Stimulated activated CD8-positive, alpha-beta memory T cell treated with anti-CD3 and anti-CD28 coated beads, Interleukin-12 subunit alpha, Interleukin-12 subunit beta, amount 100 ng/mL, for 24 hours (primary cell): ENCODE results near the gene SPRED2.
"Not testable (repeated sequence)": the region's sequence is repeated elsewhere in the genome, so short reads cannot be mapped to it uniquely, and the experiment has no call there.

Experiments used
- DNase-seq: peaks from one replicate; pipeline ENCODE4 v3.0.0-alpha.2; 2020; ENCODE audit errors: extremely low read depth

SPRED2 gene

DNA sequence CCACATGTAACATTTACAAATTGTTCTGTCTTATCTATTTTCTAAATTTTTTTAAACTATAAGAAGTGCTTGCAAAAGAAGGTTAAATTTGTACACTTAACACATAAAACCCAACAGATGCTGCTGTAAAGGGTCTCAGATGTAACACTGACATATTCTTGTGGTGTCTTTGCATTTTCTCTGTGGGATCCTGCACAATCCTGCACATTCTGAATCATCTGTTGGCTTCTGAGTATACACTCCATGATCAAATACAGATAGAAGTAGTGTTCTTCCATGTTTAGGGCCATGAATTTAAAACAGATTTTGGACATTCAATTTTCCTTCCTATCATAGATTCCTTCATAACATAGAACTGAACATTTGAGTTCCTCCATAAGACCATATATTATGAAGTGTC, 89.0 kb downstream of the SPRED2 start:
- no peak for DNase-seq

DNA sequence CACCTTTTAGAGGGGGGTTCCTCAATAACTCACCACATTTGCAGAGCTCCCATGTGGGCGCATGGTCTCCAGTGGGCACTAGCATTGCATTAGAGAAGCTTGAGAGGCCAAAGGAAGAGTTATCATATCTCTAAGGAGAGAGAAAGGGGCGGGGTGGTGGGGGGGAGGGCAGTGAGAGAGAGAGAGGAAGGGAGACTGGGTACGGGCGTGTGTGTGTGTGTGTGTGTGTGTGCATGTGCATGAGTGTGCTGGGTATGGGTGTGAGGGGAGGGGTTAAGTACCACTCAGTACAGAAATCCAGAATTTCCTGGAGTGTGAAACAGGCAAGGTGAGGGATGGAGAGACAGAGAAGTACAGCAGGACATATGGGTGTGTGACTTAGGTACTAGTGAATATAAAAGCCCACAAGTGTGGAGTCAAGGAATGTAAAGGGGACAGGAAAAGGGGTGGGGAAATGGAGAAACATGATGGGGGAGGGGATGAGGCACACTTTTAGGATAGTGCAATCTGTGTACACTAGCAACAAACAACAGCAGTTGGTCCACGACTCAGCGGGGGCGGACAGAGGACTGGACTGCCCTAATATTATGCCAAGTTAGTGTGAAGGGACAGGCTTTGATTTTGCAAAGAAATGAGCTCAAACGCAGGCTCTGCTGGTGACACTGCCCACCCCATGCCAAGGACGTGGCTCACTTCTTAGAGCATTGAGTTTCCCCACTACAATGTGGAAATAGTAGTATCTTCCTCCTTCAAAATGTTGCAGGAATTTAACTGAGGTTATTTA, 91.3 kb downstream of the SPRED2 start:
- no peak for DNase-seq

DNA sequence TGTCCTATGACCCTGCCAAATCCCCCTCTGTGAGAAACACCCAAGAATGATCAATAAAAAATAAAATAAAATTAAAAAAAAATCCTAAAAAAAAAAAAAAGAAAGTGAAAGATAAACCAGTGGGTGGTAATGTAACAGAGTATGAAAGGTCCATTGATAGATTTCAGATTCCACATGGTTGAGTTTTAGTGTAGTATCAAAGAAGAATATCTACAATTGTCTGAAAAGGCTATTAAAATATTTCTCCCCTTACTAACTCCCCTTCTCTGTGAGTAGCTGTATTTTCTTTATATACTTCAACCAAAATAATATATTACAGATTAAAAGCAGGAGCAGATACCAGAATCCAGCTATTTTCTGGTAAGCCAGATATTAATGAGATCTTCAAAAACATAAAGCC, 92.8 kb downstream of the SPRED2 start:
- DNase-seq: no peak

DNA sequence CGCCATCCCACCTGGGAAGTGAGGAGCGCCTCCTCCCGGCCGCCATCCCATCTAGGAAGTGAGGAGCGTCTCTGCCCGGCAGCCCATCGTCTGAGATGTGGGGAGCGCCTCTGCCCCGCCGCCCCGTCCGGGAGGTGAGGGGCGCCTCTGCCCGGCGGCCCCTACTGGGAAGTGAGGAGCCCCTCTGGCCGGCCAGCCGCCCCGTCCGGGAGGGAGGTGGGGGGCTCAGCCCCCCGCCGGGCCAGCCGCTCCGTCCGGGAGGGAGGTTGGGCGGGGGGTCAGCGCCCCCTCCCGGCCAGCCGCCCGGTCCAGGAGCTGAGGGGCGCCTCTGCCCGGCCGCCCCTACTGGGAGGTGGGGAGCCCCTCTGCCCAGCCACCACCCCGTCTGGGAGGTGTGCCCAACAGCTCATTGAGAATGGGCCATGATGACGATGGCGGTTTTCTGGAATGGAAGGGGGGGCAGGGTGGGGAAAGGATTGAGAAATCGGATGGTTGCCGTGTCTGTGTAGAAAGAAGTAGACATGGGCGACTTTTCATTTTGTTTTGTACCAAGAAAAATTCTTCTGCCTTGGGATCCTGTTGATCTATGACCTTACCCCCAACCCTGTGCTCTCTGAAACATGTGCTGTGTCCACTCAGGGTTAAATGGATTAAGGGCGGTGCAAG, 93.4 kb downstream of the SPRED2 start:
- not testable (repeated sequence) for DNase-seq

DNA sequence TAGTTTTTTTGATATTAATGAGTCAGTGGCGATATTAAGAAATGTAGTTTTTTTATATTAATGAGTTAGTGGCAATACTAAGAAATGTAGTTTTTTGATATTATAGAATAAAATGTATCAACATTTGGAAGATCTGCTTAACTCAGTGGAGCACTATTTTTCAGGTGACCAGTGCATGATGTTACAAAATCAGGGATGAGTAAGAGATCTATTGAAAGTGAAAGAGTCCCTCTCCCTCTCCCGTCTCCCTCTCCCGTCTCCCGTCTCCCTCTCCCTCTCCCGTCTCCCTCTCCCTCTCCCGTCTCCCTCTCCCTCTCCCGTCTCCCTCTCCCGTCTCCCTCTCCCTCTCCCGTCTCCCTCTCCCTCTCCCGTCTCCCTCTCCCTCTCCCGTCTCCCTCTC, 94.5 kb downstream of the SPRED2 start:
- DNase-seq: not testable (repeated sequence)

DNA sequence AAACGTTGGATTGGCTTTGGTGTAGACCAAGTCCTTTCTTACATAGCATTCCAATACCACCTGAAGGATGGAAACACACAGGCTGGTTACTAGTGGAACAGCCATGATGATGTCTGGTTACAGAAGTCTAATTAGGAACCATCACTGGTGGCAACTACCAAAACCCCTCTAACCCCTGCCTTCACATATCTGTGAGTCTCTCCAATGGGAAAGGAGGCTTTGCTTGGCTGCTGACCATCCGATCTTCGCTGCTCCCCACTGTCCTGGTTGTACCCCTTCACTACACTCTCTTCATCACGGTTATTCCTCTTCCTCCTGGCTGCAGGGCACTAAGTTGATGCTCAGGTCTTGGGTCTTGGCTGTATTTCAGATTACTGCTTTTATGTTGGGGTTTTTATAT, 97.7 kb downstream of the SPRED2 start:
- DNase-seq: no peak

DNA sequence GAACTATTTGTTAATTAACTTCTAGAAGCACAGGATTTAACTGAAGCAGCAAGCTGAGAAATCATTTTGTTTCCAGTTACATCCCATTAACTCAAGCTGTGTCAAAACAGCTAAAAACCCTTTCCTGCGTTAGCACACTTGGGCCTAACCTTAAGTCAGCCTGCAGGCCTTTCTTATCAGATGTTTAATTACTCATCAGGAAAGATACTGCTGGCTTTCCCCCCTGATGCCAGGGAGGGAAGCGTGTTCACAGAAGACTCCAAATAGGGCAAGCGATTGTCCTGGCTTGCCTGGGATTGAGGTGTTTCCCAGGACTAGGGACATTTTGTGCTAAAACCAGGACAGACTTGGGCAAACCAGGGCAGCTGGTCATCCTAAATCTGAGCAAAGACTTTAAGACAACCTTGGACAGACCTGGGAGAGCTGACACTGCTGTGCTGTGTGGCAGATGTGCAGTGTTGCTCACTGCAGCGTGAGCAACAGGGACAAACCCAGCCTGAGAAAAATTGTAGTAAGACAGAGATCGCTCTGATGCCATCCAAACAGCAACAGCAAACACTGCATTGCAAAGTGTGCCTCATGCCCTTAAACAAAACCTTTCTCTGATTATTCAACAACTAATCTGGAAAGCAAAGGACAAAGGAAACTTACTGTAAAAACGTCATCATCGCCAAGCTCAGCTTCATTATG, 100.9 kb downstream of the SPRED2 start:
- DNase-seq: no peak

DNA sequence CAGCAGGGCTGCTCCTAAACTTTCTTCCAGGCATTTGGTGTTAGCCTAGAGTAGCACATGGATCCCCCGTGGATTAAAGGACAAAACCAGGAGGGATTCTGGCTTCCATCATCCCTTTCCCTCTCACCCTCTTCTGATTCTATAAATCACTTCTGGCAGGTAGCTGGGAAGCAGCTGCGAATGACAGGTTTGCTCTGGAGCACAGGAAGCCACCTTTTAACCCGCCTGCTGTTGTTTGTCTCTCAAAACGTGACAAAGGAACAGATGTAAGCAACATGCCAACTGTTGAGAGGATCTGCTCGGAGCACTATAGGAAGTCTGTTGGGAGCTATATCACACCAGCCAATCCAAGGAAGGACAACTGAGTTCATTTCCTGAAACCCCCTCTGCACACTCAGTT, 102.9 kb downstream of the SPRED2 start:
- no peak for DNase-seq

DNA sequence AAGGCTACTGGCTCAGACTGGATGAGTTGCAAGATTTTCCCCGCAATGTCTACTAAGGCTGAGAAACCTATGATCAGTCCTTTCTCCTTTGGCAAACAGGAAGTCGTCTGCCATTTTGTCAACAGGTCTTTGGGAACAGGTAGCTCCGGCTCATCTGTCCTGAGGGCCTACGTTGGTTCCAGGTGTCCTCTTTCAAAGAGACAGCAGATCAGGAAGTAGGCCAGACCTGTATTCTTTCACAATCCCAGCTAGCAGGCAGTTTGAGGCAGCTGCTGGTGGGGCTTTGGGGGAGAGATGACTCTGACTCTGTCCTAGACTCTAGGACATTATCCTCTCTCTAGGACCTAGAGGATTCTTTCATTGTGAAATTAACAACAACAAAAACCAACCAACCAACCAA, 106.1 kb downstream of the SPRED2 start:
- DNase-seq: no peak

DNA sequence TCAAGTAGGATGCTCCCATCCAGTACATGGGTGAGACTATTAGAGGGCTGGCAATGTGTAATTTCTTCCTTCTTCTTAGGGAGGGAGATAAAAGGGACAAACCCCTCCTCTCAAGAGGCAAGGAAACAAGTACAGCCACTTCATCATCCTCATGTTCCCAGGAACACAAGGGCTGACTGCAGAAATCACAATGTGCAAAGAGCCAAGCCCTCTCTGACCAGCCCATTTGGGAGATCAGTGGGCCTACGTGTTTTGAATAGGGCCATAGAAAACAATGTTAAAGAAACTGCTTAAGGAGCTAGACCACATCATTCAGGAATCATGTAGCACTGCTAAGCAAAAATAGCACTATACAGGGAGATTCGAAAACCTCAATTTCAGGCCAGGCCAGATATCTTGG, 107.3 kb downstream of the SPRED2 start:
- no peak for DNase-seq

DNA sequence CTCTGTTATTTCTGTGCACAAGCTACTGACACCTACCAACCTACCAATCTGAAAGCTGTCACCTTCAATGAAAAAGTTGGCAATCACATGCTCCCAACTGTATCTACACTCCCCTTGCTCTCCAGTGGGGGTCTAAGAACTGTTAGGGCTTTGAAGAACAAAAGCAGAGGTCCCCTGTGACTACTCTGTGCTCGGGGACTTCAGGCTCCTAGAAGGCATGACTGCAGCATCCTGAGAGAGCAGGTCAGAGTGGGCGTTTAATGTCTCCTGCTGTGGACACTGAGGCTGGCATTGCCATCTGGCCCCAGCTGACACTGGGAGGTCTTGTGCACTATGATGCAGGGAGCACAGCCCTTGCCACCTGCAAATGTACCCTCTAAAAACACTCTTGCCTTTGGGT, 111.5 kb downstream of the SPRED2 start:
- DNase-seq: no peak

DNA sequence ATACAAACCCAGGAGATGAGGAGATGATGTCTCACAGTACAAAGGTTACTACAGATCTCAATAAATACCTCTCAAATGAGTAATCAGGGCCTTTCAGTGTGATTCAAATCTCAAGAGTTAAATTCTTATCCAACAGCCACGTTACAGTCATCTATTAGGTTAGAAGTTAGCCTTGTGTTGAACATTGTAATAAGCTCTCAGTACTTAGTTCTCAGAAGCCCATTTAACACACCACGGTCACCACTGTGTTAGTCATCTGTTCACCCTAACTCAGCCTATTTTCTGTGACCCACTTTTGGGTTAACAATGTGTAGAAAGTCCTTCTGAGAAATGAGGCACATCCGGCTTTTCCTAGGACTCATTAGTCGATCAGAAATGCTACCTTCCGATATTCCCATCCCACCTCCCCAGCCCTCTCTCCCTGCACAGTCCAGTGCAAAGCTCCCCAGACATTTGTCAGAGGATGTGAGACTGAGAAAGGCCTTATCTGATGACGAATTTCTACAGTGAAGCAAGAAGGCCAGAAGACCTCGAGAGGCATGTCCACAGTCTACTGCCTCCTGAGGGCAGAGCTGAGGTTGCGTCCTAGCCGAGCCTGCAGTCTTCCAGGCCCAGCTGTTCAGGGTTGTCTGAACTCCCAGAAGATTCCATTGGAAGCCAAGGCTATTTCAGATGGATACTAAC, 112.2 kb downstream of the SPRED2 start:
- DNase-seq: no peak

DNA sequence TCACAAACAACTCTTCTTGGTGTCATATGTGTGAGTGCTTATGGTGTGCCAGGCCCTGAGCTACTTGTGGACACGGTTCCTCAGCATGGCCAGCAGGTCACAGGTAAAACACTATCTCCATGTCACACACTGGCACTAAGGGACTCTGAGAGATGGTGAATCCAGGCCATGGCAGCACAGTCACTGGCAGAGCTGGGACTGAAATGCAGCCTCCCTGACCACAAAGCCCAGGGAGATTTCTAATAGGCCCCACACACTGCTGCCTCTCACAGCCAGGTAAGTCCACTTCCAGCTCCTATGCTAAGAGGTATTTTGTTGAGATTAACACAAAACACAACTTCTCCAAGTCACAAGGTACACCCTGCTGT, 112.7 kb downstream of the SPRED2 start:
- no peak for DNase-seq

DNA sequence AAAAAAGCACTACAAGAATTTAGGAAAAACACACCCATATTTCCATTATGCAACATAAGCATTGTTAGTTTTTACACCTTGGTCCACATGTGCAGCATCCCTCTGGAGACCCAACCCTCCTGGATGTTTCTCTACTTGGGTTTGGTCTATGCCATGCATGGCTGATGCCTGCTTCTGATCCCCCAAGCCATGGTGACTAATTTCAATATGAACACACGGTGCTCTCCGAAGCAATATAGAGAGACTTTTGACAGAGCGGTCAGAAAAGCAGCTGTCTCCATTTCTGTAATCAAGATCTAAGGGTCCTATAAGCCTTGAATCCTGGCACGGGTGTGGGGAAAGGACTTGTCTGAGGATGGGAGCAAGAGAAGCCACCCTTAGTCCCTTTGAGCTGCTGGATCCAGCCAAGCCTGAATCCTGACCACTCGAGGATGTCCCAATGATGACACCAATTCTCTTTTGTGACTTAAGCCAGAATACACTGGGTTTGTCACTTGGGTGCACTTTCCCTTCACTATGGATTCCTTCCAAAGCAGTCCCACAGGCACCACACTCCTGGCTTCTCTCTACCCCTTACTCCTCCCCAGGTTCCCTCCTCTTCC, 113.2 kb downstream of the SPRED2 start:
- no peak for DNase-seq

DNA sequence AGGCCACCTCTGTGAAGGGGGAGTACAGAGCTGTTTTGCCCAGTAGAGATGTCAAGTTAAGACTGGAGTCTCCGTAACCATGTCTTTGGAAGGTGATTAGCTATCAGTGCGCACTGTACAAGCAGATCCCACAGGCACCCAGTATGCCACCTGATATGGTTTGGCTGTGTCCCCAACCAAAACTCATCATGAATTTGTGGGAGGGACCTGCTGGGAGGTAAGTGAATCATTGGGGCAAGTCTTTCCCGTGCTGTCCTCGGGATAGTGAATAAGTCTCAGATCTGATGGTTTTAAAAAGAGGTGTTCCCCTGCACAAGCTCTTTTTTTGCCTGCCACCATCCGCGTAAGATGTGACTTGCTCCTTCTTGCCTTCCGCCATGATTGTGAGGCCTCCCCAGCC, 114.6 kb downstream of the SPRED2 start:
- no peak for DNase-seq

DNA sequence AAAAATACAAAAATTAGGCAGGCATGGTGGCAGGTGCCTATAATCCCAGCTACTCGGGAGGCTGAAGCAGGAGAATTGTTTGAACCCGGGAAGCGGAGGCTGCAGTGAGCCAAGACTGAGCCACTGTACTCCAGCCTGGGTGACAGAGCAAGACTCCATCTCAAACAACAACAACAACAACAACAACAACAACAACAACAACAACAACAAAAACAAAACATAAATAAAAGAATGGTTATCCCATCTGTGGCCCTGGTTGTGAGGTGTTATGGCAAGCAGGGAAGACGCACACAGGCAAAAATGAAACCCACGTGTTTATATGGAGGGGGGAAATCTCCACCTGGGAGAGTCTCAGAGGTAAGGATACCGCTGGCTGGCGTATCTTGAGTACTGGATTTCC, 115.0 kb downstream of the SPRED2 start:
- not testable (repeated sequence) for DNase-seq

DNA sequence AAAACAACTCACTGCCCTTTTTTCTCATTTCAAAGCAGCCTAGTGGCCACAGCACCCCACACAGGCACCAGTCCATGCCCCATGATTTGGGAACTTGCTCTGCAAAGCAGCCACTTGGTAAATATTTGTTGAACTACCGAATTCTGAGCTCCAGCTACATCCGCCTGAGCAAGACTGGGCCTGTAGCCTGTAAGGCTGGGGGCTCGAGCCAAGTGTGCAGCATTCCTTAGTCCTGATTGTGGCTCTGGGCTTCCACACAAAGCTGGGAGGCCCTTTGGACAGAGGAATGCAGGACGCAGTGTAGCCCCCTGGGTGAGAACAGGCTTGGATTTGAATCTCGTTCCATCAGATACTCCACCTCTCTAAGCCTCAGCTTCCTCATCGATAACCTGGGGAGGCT, 116.3 kb downstream of the SPRED2 start:
- no peak for DNase-seq

DNA sequence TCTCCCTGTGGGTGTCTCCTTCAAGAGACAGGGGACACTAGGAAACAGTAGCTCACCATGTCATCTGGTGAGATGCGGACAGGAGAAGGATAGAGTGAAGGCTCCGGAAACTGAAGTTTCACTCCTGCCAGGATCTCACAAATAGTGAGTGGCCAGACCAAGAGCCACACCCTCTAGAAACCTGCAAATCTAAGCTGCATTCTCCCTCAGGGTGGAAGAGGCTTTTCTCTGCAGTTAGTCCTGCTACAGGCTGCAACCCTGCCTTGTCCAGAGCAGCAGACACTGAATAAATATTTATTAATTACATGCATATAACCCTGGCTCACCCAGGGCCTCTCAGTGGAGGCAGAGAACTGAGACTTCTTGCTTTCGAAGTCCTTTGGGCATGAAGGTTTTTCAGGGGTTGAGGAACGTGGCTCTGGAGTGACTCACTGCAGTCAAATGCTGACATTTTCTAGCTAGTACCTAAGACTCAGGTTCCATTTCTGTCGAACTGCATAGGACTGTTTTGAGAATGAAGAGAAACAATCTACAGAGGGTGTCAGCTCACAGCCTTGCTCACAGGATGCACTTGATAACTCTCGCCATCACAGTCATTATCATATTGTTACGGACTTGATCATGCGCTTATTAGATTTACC, 117.5 kb downstream of the SPRED2 start:
- no peak for DNase-seq

DNA sequence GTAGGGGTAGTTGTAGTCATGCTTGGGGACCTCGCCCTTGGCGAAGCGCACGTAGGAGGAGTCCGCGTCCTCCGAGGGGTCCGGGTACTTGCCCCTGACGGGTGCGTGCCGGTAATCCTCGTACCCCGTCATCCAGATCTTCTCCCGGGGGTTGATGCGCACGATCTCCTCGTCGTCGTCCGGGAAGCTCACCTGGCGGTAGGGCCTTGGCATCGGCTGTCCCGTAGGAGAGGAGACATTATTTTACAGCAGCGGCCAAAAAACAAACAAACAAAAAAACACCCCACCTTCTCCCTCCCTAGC, 118.5 kb downstream of the SPRED2 start:
- no peak for DNase-seq

DNA sequence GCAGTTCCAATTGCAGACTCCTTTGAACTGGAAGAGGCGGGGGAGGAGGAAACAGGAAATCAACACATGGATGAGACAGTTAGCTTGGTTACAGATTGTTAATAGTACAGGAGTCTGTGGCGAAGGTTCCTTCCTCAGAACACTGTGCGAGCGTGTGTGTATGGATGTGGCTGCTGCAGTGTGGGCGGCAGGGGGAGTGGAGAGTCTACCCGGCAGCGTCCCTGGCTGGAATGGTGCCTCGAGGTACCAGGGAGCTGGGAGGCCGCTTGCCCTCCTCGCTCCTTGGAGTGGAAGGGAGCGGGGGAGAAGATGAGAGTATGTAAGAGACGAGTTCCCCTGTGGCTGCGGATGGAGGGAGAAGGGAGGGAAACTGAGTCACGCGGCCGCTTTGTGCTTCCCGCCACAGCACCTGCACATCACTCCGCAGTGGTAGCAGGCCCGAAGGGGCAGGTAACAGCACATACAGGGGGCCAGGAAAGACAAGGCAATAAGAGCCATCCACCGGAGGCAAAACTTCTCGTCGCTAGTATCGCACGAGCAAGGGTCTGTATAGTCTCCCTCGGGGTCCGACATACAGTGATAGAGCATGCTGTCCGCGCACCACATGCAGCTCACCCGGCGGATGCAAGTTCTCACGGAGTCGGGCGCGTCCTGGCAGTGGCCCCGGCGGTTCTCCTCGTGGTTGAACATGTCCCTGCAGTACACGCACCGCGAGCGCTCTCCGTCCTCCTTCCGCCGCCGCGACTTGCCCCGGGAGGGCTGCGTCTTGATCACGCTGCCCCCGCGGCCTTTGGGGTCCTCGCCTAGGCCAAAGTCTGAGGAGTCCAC, 119.1 kb downstream of the SPRED2 start:
- no peak for DNase-seq

DNA sequence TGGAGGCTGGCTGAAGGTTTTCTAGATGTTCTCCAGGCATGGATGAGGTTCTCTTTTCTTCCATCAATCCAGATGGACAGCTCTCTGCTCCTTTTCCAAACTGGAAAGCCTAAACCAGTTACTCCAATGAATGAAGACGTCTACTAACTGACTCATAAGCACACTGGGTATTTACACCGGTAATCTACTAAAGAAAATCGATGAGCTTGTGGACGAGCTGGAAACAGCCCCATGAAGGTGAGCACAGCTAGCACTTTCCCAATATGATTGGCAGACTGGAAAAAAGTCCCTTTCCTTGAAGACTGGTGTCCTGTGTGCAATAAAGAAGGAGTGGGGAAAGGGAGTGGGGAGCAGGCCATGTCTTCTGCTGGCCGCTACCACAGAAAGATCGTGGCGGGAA, 120.8 kb downstream of the SPRED2 start:
- no peak for DNase-seq
